ENCODE measurements around the gene TCFL5.

TCFL5 gene

GRCh38 chr20:62794007-62794724 lies 67.5 kb downstream of the TCFL5 start:
- peak; percentile 93 to 96 for DNase-seq

DNA sequence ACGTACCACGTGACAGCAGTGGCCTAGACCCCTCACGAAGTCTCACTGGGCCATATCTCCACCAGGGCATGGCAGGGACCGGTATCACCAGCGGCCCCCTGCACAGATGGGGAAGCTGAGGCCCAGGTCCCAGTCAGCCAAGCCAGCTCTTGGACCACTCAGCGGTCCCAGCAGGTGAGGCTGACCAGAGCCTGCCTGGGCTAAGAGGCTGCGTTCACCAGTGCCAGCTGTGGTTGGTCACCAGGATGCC lies 67.9 kb downstream of the TCFL5 start:
- no peak for DNase-seq

DNA sequence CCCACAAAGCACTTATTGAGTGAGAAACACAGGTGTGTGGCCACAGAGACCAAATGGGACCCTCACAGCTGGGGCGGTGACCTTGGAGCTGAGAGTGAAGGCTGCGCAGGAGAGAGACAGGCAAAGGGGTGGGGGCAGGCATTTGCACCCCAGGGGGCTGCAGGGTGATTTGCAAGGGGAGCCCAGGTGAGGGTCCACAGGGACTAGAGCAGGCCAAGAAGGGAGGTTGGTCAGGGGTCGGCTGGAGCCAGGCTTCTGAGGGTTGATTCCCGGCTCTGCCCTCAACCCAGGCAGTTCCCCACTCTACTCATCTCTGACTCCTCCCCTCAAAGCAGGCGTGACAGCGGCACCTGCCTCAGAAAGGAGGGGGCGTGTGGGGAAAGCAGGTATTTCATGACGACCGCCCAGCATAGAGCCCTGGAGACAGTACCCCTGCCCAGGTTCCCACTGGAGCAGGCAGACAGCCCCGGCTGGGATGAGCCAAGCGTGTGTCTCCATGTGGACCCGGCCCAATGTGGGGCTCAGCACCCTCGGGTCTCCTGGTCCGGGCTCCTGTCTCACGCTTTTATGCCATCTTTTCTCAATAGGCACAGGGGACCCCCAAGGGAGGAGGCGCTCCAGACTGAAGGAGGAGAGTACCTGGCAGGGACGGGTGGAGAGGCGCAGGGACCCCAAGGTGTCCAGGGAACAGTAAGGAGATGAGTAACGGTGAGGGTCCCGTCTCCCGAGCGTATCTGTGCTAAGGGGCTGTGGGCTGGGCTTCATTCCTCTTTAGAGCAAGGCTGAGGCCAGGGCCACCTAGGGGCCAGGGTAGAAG lies 68.5 kb downstream of the TCFL5 start:
- no peak for DNase-seq

GRCh38 chr20:62792182-62792939 lies 69.3 kb downstream of the TCFL5 start:
- no peak for DNase-seq

DNA sequence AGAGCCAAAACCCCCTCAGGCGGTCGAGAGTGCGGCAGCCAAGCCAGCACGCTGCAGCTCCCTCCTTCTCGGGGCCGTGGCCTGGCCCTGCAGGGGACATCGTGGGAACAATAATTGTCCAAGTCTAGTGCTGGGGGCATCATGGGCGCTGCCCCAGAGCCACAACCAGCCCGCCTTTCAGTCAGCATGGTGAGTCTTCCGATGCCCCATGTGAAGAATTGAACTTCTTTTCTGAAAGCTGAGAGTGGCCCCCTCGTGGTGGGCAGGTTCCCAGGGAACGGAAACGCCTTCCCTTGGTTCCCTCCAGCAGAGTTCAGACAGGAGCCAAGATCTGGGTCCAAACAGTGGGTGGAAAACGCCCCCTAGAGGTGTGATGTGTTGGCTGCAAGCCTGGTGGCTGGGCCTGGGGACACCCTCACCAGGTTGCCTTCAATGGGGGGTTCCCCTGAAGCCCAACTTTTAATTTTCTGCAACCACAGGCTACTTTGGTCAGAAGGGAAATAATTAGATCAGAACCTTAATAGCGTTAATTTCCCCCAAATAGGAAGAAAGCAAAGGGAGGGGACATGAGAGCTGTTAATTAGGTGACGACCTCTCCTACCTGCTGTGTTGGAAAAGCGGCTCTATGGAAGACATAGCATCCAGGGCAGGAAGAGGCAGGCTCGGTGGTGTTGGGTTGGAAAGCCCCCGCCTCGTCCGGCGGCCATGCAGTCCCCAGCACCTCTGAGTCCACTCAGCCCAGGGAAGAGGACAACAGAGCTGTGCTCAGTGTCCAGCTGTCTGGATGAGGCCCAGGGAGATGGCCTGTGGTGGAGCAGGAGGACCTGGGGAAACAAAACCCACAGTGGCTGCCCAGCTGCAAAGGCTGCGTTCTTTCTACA lies 70.1 kb downstream of the TCFL5 start:
- DNase-seq = peak; percentile 69 to 92

Data from inflammatory macrophage treated with lipopolysaccharide for 1 hour (primary cell).